ENCODE results near the gene MARVELD3. TPM values are rescaled to one million over a fixed set of nuclear protein-coding genes. Genes with fewer than 3 reads are reported as not detected.

Gene MARVELD3
- total and polyA plus RNA-seq, 2 donors from 2014 or later, result 10.3 to 10.6 TPM

DNA sequence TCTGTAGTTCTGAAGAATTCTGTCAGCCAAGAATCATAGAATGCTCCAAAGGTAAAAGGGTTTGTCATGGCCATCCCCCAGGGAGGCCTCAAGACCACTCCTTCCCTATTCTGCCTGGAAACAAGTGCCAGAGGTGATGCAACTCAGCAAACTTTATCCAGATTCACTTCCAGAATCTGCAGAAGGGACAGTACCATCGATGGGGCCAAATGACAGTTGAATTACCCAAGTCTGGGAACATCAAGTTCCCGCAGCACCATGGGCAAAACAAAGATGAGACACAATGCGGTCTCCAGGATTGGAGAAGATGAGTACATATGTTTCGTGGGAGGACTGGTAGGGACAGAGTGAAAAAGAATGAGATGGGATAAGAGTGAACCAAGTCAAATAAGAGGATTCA is 35.4 kb upstream of the MARVELD3 start:
- TF ChIP-seq, protein P1, sequence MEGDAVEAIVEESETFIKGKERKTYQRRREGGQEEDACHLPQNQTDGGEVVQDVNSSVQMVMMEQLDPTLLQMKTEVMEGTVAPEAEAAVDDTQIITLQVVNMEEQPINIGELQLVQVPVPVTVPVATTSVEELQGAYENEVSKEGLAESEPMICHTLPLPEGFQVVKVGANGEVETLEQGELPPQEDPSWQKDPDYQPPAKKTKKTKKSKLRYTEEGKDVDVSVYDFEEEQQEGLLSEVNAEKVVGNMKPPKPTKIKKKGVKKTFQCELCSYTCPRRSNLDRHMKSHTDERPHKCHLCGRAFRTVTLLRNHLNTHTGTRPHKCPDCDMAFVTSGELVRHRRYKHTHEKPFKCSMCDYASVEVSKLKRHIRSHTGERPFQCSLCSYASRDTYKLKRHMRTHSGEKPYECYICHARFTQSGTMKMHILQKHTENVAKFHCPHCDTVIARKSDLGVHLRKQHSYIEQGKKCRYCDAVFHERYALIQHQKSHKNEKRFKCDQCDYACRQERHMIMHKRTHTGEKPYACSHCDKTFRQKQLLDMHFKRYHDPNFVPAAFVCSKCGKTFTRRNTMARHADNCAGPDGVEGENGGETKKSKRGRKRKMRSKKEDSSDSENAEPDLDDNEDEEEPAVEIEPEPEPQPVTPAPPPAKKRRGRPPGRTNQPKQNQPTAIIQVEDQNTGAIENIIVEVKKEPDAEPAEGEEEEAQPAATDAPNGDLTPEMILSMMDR (IDR thresholded peaks at IDR 0.05; ENCODE audit: borderline replicate concordance, extremely low read depth, insufficient read depth), result no peak

DNA sequence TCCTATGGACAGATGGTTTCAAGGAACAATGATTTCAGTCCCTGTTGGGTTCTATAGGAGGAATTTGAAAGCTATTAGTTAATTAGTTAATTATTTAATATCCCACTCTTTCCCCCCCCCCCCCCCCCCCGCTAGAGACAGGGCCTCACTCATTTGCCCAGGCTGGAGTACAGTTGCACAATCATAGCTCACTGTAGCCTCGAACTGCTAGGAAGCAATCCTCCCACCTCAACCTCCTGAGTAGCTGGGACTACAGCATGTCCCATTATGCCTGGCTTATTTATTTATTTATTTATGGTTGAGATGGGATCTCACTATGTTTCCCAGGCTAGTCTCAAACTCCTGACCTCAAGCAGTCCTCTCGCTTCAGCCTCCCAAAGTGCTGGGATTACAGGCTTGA is 34.1 kb upstream of the MARVELD3 start:
- Histone ChIP-seq H3K9me3 (ENCODE audit: control insufficient read depth in 2 of 3, insufficient read depth in 1 of 3, low read length in 3 of 3) (no peaks in the 10 kb centered on the region), H3K4me3 (ENCODE audit: low read length in 3 of 3) (no peak overlapping the region), H3K36me3 (ENCODE audit: control insufficient read depth in 2 of 3, insufficient read depth in 3 of 3, low read length in 3 of 3) (no peaks in the 10 kb centered on the region), H3K27ac (ENCODE audit: low read depth in 2 of 2, low read length in 2 of 2) (no peak overlapping the region), H3K27me3 (ENCODE audit: control insufficient read depth, insufficient read depth, low read length) (no peaks in the 10 kb centered on the region), H3K4me1 (ENCODE audit: control insufficient read depth in 2 of 3, insufficient read depth in 2 of 3, low read depth in 1 of 3, low read length in 3 of 3) (no peaks in the 10 kb centered on the region), H3K9ac (ENCODE audit: low read length in 3 of 3) (no peak overlapping the region)
- no peak for FAIRE-seq
- TF ChIP-seq, protein P1 (IDR thresholded peaks at IDR 0.05; ENCODE audit: borderline replicate concordance, extremely low read depth, insufficient read depth), result no peak
- intact Hi-C loops (cut with DNase I), result no loop called here
- DNase-seq, result no peak

More for the DNA sequence above, 35.4 kb upstream of the MARVELD3 start:
- no peaks in the 10 kb centered on the region for H3K27me3 ChIP-seq (ENCODE audit: control insufficient read depth, insufficient read depth, low read length)
- intact Hi-C loops (cut with DNase I), result no loop called here
- no peak for FAIRE-seq
- no peak overlapping the region for H3K9ac ChIP-seq (ENCODE audit: low read length in 3 of 3)
- H3K4me3 ChIP-seq (ENCODE audit: low read length in 3 of 3), result no peak overlapping the region
- H3K9me3 ChIP-seq (ENCODE audit: control insufficient read depth in 2 of 3, insufficient read depth in 1 of 3, low read length in 3 of 3), result no peaks in the 10 kb centered on the region
- no peaks in the 10 kb centered on the region for H3K4me1 ChIP-seq (ENCODE audit: control insufficient read depth in 2 of 3, insufficient read depth in 2 of 3, low read depth in 1 of 3, low read length in 3 of 3)
- no peaks in the 10 kb centered on the region for H3K36me3 ChIP-seq (ENCODE audit: control insufficient read depth in 2 of 3, insufficient read depth in 3 of 3, low read length in 3 of 3)
- no peak for DNase-seq
- no peak overlapping the region for H3K27ac ChIP-seq (ENCODE audit: low read depth in 2 of 2, low read length in 2 of 2)

DNA sequence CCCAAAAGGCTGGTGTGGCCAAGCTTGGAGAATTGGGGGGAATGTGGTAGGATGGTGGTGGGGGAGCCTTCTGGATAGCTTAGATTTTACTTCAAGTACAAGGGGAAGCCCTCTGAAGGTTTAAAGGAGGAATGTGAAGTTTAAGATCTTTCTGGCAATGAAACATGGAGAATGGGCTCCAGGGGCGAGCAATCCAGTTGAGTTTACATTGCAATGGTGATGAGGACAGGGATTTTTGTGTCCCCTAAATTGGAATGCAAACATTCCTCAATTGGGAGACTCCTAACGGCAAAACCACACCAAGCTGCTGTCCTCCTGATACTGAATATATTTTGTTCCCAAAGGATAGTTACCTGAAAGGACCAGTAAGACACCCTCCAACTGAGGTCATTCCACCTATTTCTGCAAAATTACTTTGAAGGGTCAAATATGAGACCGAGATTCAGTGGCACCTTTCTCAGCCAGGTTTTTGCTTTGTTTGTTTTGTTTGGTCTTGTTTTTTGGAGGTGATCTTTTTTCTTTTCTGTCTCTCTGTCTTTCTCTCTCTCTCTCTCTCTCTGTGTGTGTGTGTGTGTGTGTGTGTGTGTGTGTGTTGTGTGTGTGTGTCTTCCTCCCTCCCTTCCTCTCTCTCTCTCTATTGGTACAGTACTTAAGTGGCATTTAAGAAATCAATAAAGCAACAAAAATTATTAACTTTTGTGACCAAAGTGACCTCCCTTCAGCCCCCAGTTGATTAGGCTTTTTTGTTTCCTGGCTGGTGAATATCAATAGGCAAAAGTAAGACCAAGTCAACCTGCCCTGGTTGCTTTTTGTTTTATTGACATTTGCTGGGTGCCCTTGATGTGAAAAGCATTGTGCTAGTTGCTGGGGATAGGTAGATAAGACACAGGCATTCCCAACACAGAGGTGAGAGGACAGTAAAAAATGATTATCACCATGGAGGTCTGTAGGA is 32.7 kb upstream of the MARVELD3 start:
- no peak overlapping the region for H3K27ac ChIP-seq (ENCODE audit: low read depth in 2 of 2, low read length in 2 of 2)

More for the DNA sequence above, 32.7 kb upstream of the MARVELD3 start:
- DNase-seq (no peak), FAIRE-seq (no peak)
- Histone ChIP-seq H3K9me3 (ENCODE audit: control insufficient read depth in 2 of 3, insufficient read depth in 1 of 3, low read length in 3 of 3) (no peaks in the 10 kb centered on the region), H3K4me3 (ENCODE audit: low read length in 3 of 3) (no peak overlapping the region), H3K27me3 (ENCODE audit: control insufficient read depth, insufficient read depth, low read length) (no peaks in the 10 kb centered on the region), H3K9ac (ENCODE audit: low read length in 3 of 3) (no peak overlapping the region), H3K4me1 (ENCODE audit: control insufficient read depth in 2 of 3, insufficient read depth in 2 of 3, low read depth in 1 of 3, low read length in 3 of 3) (no peaks in the 10 kb centered on the region), H3K36me3 (ENCODE audit: control insufficient read depth in 2 of 3, insufficient read depth in 3 of 3, low read length in 3 of 3) (no peaks in the 10 kb centered on the region)
- intact Hi-C loops (cut with DNase I), result no loop called here
- TF ChIP-seq, protein P1 (IDR thresholded peaks at IDR 0.05; ENCODE audit: borderline replicate concordance, extremely low read depth, insufficient read depth), result no peak
